GM12864 (cell line): ENCODE results near the gene PSMD4.
"Not testable (repeated sequence)": the region's sequence is repeated elsewhere in the genome, so short reads cannot be mapped to it uniquely, and the experiment has no call there.

Source experiments
- DNase-seq: peaks from one replicate; pipeline ENCODE4 v3.0.0-alpha.2; 2011; ENCODE audit warnings: low read depth
- H3K4me3 ChIP-seq: 2 replicates; pipeline ENCODE4 v1.5.1; 2011; ENCODE audit warnings: mild to moderate bottlenecking, low read depth, low read length, control low read depth
- CTCF ChIP-seq: IDR thresholded peaks from 2 replicates; pipeline ENCODE4 v1.5.1; 2011; ENCODE audit warnings: low read depth, mild to moderate bottlenecking, moderate library complexity, low read length, control low read depth, inconsistent platforms; ENCODE audit errors: missing control alignments

The PSMD4 gene

GRCh38 chr1:151273924-151274466 lies 19.5 kb downstream of the PSMD4 start:
- DNase-seq: no peak
- no peak overlapping the region for H3K4me3 ChIP-seq
- TF ChIP-seq CTCF: no peak

GRCh38 chr1:151275341-151275740 lies 20.8 kb downstream of the PSMD4 start:
- not testable (repeated sequence) for H3K4me3 ChIP-seq, DNase-seq

GRCh38 chr1:151277249-151277648 lies 22.7 kb downstream of the PSMD4 start:
- peak; percentile 46 for DNase-seq
- no peak for TF ChIP-seq CTCF
- H3K4me3 ChIP-seq: no peak overlapping the region

GRCh38 chr1:151281225-151281968 lies 26.9 kb downstream of the PSMD4 start:
- DNase-seq: peak; percentile 92
- TF ChIP-seq CTCF: no peak
- H3K4me3 ChIP-seq: peak overlapping the region; percentile 89

GRCh38 chr1:151281969-151282882 lies 27.7 kb downstream of the PSMD4 start, which contains the start of gene ZNF687:
ZNF687 (plus strand) TSS chr1:151282299; CDS start chr1:151286292, 3,993 bp downstream.
- peak; percentile 100 for DNase-seq
- TF ChIP-seq CTCF: no peak
- H3K4me3 ChIP-seq: peak within 1 kb of the TSS; percentile 89

GRCh38 chr1:151282883-151283725 lies 28.6 kb downstream of the PSMD4 start:
- no peak for TF ChIP-seq CTCF
- DNase-seq: no peak
- H3K4me3 ChIP-seq: peak overlapping the region; percentile 89
